ENCODE measurements around the gene IGSF8.

Gene IGSF8

GRCh38 chr1:160093069-160093395, 5.4 kb downstream of the IGSF8 start:
- FAIRE-seq (no peak), DNase-seq (ENCODE audit: insufficient read length) (no peak)
- no peak for TF ChIP-seq POLR2A (IDR thresholded peaks at IDR 0.05; ENCODE audit: low read depth, low read length)
- no peak for TF ChIP-seq POLR2AphosphoS5 (IDR thresholded peaks at IDR 0.05; ENCODE audit: low read depth, low read length)
- no peak for TF ChIP-seq TAF1 (IDR thresholded peaks at IDR 0.05; ENCODE audit: borderline replicate concordance, low read depth, low read length)

GRCh38 chr1:160092366-160093068, 5.9 kb downstream of the IGSF8 start:
- DNase-seq (ENCODE audit: insufficient read length) (no peak), FAIRE-seq (no peak)
- TF ChIP-seq POLR2A (IDR thresholded peaks at IDR 0.05; ENCODE audit: low read depth, low read length) (no peak), POLR2AphosphoS5 (IDR thresholded peaks at IDR 0.05; ENCODE audit: low read depth, low read length) (no peak), TAF1 (IDR thresholded peaks at IDR 0.05; ENCODE audit: borderline replicate concordance, low read depth, low read length) (no peak)

- DNase-seq (ENCODE audit: insufficient read length) = no peak
- TF ChIP-seq POLR2A (IDR thresholded peaks at IDR 0.05; ENCODE audit: low read depth, low read length) = no peak
- no peak for FAIRE-seq
Observed at GRCh38 chr1:160091666-160092223, 6.7 kb downstream of the IGSF8 start.

- DNase-seq (ENCODE audit: insufficient read length) (no peak), FAIRE-seq (no peak)
- TF ChIP-seq POLR2A (IDR thresholded peaks at IDR 0.05; ENCODE audit: low read depth, low read length) (no peak), POLR2AphosphoS5 (IDR thresholded peaks at IDR 0.05; ENCODE audit: low read depth, low read length) (no peak), TAF1 (IDR thresholded peaks at IDR 0.05; ENCODE audit: borderline replicate concordance, low read depth, low read length) (no peak)
Observed at GRCh38 chr1:160090760-160091159, 7.7 kb downstream of the IGSF8 start.

GRCh38 chr1:160089883-160090282, 8.5 kb downstream of the IGSF8 start:
- no peak for DNase-seq (ENCODE audit: insufficient read length)
- no peak for FAIRE-seq
- TF ChIP-seq POLR2A (IDR thresholded peaks at IDR 0.05; ENCODE audit: low read depth, low read length) (no peak), POLR2AphosphoS5 (IDR thresholded peaks at IDR 0.05; ENCODE audit: low read depth, low read length) (no peak)

- DNase-seq (ENCODE audit: insufficient read length) (no peak), FAIRE-seq (no peak)
Observed at GRCh38 chr1:160087118-160087662, 11.2 kb downstream of the IGSF8 start.

GRCh38 chr1:160086456-160086892, 11.9 kb downstream of the IGSF8 start:
- no peak for DNase-seq (ENCODE audit: insufficient read length)
- no peak for FAIRE-seq
- TF ChIP-seq TAF1 (IDR thresholded peaks at IDR 0.05; ENCODE audit: borderline replicate concordance, low read depth, low read length) (no peak), POLR2AphosphoS5 (IDR thresholded peaks at IDR 0.05; ENCODE audit: low read depth, low read length) (no peak), POLR2A (IDR thresholded peaks at IDR 0.05; ENCODE audit: low read depth, low read length) (no peak)

More at GRCh38 chr1:160087118-160087662, 11.2 kb downstream of the IGSF8 start:
- no peak for TF ChIP-seq POLR2A (IDR thresholded peaks at IDR 0.05; ENCODE audit: low read depth, low read length)

- FAIRE-seq (peak; percentile 89), DNase-seq (ENCODE audit: insufficient read length) (peak; percentile 90)
- TF ChIP-seq TAF1 (IDR thresholded peaks at IDR 0.05; ENCODE audit: borderline replicate concordance, low read depth, low read length) (no peak), POLR2AphosphoS5 (IDR thresholded peaks at IDR 0.05; ENCODE audit: low read depth, low read length) (no peak), POLR2A (IDR thresholded peaks at IDR 0.05; ENCODE audit: low read depth, low read length) (no peak)
Observed at GRCh38 chr1:160085686-160086455, 12.5 kb downstream of the IGSF8 start.

- TF ChIP-seq TAF1 (IDR thresholded peaks at IDR 0.05; ENCODE audit: borderline replicate concordance, low read depth, low read length) (no peak), POLR2A (IDR thresholded peaks at IDR 0.05; ENCODE audit: low read depth, low read length) (no peak), POLR2AphosphoS5 (IDR thresholded peaks at IDR 0.05; ENCODE audit: low read depth, low read length) (no peak)
- DNase-seq (ENCODE audit: insufficient read length) (no peak), FAIRE-seq (no peak)
Observed at GRCh38 chr1:160084771-160085321, 13.6 kb downstream of the IGSF8 start.

GRCh38 chr1:160083968-160084770, 14.2 kb downstream of the IGSF8 start:
- FAIRE-seq (peak; percentile 88), DNase-seq (ENCODE audit: insufficient read length) (peak; percentile 78)
- TF ChIP-seq POLR2A (IDR thresholded peaks at IDR 0.05; ENCODE audit: low read depth, low read length) = no peak

- TF ChIP-seq POLR2AphosphoS5 (IDR thresholded peaks at IDR 0.05; ENCODE audit: low read depth, low read length) (no peak), TAF1 (IDR thresholded peaks at IDR 0.05; ENCODE audit: borderline replicate concordance, low read depth, low read length) (no peak), POLR2A (IDR thresholded peaks at IDR 0.05; ENCODE audit: low read depth, low read length) (no peak)
- DNase-seq (ENCODE audit: insufficient read length) (no peak), FAIRE-seq (no peak)
Observed at GRCh38 chr1:160082926-160083325, 15.5 kb downstream of the IGSF8 start.

Measured in GM12892 (cell line).